Neural cell (in vitro differentiated cells): ENCODE data around the gene FHOD1.

ENCODE experiments used
- EZH2 ChIP-seq: fragments of 200-600, 300-800 bp; shearing (Covaris generic), sonication (generic); IDR thresholded peaks from 2 replicates; pipeline ENCODE4 v1.6.1; 2014; ENCODE audit warnings: antibody characterized with exemption, low read length, borderline replicate concordance, mild to moderate bottlenecking; ENCODE audit not compliant: insufficient read depth, poor library complexity, severe bottlenecking
- MXI1 ChIP-seq: fragments of 450-650 bp; conservative IDR thresholded peaks from 2 replicates; pipeline ENCODE4 v1.6.1; 2014; ENCODE audit warnings: antibody characterized with exemption, mild to moderate bottlenecking; ENCODE audit not compliant: poor library complexity, severe bottlenecking
- POLR2AphosphoS5 ChIP-seq: IDR thresholded peaks from 2 replicates; pipeline ENCODE4 v1.6.1; 2012
- RAD21 ChIP-seq: fragments of 450-650 bp; conservative IDR thresholded peaks from 2 replicates; pipeline ENCODE4 v1.6.1; 2014; ENCODE audit warnings: antibody characterized with exemption, mild to moderate bottlenecking, moderate library complexity
- TAF1 ChIP-seq: IDR thresholded peaks from 2 replicates; pipeline ENCODE4 v1.6.1; 2012; ENCODE audit warnings: low read depth
- TF ChIP-seq, protein P1 (sequence below): fragments of 450-650 bp; IDR thresholded peaks from 2 replicates; pipeline ENCODE4 v1.5.1; 2014; ENCODE audit warnings: antibody characterized with exemption, mild to moderate bottlenecking, moderate library complexity; ENCODE audit not compliant: poor library complexity, severe bottlenecking
- TF ChIP-seq, protein P2 (sequence below): IDR thresholded peaks from 2 replicates; pipeline ENCODE4 v1.6.1; 2012; ENCODE audit warnings: borderline replicate concordance

DNA sequence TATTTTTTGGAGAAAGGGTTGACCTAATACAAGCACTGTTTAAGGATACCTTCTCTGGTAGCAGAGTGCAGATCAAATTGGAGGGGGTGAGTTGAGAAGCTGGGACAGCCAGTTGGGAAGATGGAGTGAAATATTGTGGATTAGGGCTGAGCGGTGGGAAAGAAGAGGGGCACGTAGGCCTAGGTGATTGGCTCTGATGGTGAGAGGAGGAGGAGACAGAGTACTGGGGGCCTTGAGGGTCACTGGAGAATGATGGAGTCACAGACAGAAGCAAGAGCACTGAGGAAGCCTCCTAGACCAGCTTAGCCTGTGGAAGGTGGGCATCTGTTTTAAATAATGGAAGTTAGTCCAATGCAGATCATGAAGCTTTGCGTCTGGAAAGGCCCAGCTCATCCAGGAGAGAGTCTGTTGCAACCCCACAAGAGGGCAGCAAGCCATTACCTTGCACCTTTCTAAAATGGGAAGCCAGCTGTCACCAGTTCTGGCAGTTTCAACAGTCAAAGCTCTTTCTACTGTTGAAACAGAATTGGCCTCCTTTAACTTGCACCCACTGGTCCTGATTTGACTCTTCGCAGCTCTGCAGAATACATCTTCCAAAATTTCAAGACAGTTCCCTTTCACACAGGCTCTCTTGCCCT lies 13.3 kb upstream of the FHOD1 start:
- TF ChIP-seq, protein P1, sequence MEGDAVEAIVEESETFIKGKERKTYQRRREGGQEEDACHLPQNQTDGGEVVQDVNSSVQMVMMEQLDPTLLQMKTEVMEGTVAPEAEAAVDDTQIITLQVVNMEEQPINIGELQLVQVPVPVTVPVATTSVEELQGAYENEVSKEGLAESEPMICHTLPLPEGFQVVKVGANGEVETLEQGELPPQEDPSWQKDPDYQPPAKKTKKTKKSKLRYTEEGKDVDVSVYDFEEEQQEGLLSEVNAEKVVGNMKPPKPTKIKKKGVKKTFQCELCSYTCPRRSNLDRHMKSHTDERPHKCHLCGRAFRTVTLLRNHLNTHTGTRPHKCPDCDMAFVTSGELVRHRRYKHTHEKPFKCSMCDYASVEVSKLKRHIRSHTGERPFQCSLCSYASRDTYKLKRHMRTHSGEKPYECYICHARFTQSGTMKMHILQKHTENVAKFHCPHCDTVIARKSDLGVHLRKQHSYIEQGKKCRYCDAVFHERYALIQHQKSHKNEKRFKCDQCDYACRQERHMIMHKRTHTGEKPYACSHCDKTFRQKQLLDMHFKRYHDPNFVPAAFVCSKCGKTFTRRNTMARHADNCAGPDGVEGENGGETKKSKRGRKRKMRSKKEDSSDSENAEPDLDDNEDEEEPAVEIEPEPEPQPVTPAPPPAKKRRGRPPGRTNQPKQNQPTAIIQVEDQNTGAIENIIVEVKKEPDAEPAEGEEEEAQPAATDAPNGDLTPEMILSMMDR = peak; percentile 51
- TF ChIP-seq POLR2AphosphoS5 (no peak), RAD21 (peak; percentile 56), EZH2 (no peak), MXI1 (no peak), TAF1 (no peak)
- TF ChIP-seq, protein P2, sequence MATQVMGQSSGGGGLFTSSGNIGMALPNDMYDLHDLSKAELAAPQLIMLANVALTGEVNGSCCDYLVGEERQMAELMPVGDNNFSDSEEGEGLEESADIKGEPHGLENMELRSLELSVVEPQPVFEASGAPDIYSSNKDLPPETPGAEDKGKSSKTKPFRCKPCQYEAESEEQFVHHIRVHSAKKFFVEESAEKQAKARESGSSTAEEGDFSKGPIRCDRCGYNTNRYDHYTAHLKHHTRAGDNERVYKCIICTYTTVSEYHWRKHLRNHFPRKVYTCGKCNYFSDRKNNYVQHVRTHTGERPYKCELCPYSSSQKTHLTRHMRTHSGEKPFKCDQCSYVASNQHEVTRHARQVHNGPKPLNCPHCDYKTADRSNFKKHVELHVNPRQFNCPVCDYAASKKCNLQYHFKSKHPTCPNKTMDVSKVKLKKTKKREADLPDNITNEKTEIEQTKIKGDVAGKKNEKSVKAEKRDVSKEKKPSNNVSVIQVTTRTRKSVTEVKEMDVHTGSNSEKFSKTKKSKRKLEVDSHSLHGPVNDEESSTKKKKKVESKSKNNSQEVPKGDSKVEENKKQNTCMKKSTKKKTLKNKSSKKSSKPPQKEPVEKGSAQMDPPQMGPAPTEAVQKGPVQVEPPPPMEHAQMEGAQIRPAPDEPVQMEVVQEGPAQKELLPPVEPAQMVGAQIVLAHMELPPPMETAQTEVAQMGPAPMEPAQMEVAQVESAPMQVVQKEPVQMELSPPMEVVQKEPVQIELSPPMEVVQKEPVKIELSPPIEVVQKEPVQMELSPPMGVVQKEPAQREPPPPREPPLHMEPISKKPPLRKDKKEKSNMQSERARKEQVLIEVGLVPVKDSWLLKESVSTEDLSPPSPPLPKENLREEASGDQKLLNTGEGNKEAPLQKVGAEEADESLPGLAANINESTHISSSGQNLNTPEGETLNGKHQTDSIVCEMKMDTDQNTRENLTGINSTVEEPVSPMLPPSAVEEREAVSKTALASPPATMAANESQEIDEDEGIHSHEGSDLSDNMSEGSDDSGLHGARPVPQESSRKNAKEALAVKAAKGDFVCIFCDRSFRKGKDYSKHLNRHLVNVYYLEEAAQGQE = no peak
